Neural cell (in vitro differentiated cells): Measurements from ENCODE around the gene HOMER2. TPM values are rescaled to one million over a fixed set of nuclear protein-coding genes. Genes with fewer than 3 reads are reported as not detected.

ENCODE experiments used
- H2AFZ ChIP-seq: fragments of 200-600, 300-800 bp; sonication (generic), shearing (Covaris generic); 2 replicates; pipeline ENCODE4 v1.6.0; 2014; ENCODE audit warnings: low read depth, mild to moderate bottlenecking, antibody characterized with exemption, low read length, moderate library complexity
- H3F3A ChIP-seq: fragments of 200-600 bp; shearing (Covaris generic); 2 replicates; pipeline ENCODE4 v1.6.1; 2016; ENCODE audit warnings: mild to moderate bottlenecking, moderate library complexity, mixed read lengths, antibody characterized with exemption, low read length; ENCODE audit not compliant: insufficient read depth, poor library complexity, severe bottlenecking
- H3K27ac ChIP-seq: fragments of 200-600, 300-800 bp; sonication (generic), shearing (Covaris generic); 2 replicates; pipeline ENCODE4 v1.5.1; 2014; ENCODE audit warnings: mild to moderate bottlenecking, low read length, moderate library complexity
- H3K27me3 ChIP-seq: fragments of 300-800, 200-600 bp; sonication (generic), shearing (Covaris generic); 2 replicates; pipeline ENCODE4 v1.6.0; 2014; ENCODE audit warnings: mild to moderate bottlenecking, low read depth, low read length, moderate library complexity; ENCODE audit not compliant: insufficient read depth
- H3K36me3 ChIP-seq: fragments of 300-800, 200-600 bp; sonication (generic), shearing (Covaris generic); 2 replicates; pipeline ENCODE4 v1.5.1; 2014; ENCODE audit warnings: mild to moderate bottlenecking, antibody characterized with exemption, low read length, moderate library complexity; ENCODE audit not compliant: insufficient read depth
- H3K4me2 ChIP-seq: fragments of 300-800, 200-600 bp; sonication (generic), shearing (Covaris generic); 2 replicates; pipeline ENCODE4 v1.6.0; 2014; ENCODE audit warnings: mild to moderate bottlenecking, low read length
- H3K4me3 ChIP-seq: fragments of 300-800, 200-600 bp; sonication (generic), shearing (Covaris generic); 2 replicates; pipeline ENCODE4 v1.5.1; 2014; ENCODE audit warnings: mild to moderate bottlenecking, low read length, moderate library complexity
- H3K79me2 ChIP-seq: fragments of 200-600 bp; shearing (Covaris generic); replicated peaks from 2 replicates; pipeline ENCODE4 v1.6.0; 2014; ENCODE audit warnings: mild to moderate bottlenecking, low read length, moderate library complexity; ENCODE audit not compliant: insufficient read depth
- H3K9ac ChIP-seq: fragments of 300-800, 200-600 bp; sonication (generic), shearing (Covaris generic); 2 replicates; pipeline ENCODE4 v1.6.1; 2016; ENCODE audit warnings: mild to moderate bottlenecking, low read length, mixed read lengths
- H3K9me2 ChIP-seq: fragments of 200-600 bp; shearing (Covaris generic); 2 replicates; pipeline ENCODE4 v1.6.1; 2016; ENCODE audit warnings: mild to moderate bottlenecking, low read length, mixed read lengths; ENCODE audit not compliant: insufficient read depth
- H3K9me3 ChIP-seq: fragments of 200-600, 300-800 bp; sonication (generic), shearing (Covaris generic); 2 replicates; pipeline ENCODE4 v1.6.1; 2016; ENCODE audit warnings: mild to moderate bottlenecking, mixed run types, low read length, moderate library complexity, mixed read lengths
- H4K20me1 ChIP-seq: fragments of 200-600 bp; shearing (Covaris generic); 2 replicates; pipeline ENCODE4 v1.6.1; 2016; ENCODE audit warnings: mild to moderate bottlenecking, mixed run types; ENCODE audit not compliant: insufficient read depth
- CTCF ChIP-seq: fragments of 450-650 bp; IDR thresholded peaks from 2 replicates; pipeline ENCODE4 v1.5.1; 2014; ENCODE audit warnings: antibody characterized with exemption, mild to moderate bottlenecking, moderate library complexity; ENCODE audit not compliant: poor library complexity, severe bottlenecking
- EP300 ChIP-seq: fragments of 450-650 bp; conservative IDR thresholded peaks from 2 replicates; pipeline ENCODE4 v1.6.1; 2014; ENCODE audit warnings: antibody characterized with exemption, mild to moderate bottlenecking, moderate library complexity; ENCODE audit not compliant: poor library complexity, severe bottlenecking
- EZH2 ChIP-seq: fragments of 200-600, 300-800 bp; shearing (Covaris generic), sonication (generic); IDR thresholded peaks from 2 replicates; pipeline ENCODE4 v1.6.1; 2014; ENCODE audit warnings: antibody characterized with exemption, low read length, borderline replicate concordance, mild to moderate bottlenecking; ENCODE audit not compliant: insufficient read depth, poor library complexity, severe bottlenecking
- MXI1 ChIP-seq: fragments of 450-650 bp; conservative IDR thresholded peaks from 2 replicates; pipeline ENCODE4 v1.6.1; 2014; ENCODE audit warnings: antibody characterized with exemption, mild to moderate bottlenecking; ENCODE audit not compliant: poor library complexity, severe bottlenecking
- POLR2AphosphoS5 ChIP-seq: IDR thresholded peaks from 2 replicates; pipeline ENCODE4 v1.6.1; 2012
- RAD21 ChIP-seq: fragments of 450-650 bp; conservative IDR thresholded peaks from 2 replicates; pipeline ENCODE4 v1.6.1; 2014; ENCODE audit warnings: antibody characterized with exemption, mild to moderate bottlenecking, moderate library complexity
- REST ChIP-seq: IDR thresholded peaks from 2 replicates; pipeline ENCODE4 v1.6.1; 2012; ENCODE audit warnings: borderline replicate concordance
- SMC3 ChIP-seq: fragments of 450-650 bp; conservative IDR thresholded peaks from 2 replicates; pipeline ENCODE4 v1.6.1; 2014; ENCODE audit warnings: antibody characterized with exemption, mild to moderate bottlenecking, moderate library complexity; ENCODE audit not compliant: poor library complexity
- TAF1 ChIP-seq: IDR thresholded peaks from 2 replicates; pipeline ENCODE4 v1.6.1; 2012; ENCODE audit warnings: low read depth
- polyA plus RNA-seq: library from polyadenylated mRNA; depleted of rRNA; stranded (reverse); fragments of >200 nt; gene quantifications from 2 replicates; pipeline ENCODE4 v1.2.3, GENCODE V29; 2014

Gene HOMER2
- polyA plus RNA-seq, 1 donor from 2014 or later = 21.7 TPM

GRCh38 chr15:82831894-82832600 lies 120.5 kb downstream of the HOMER2 start:
- no peak overlapping the region for H3K4me3 ChIP-seq

More at GRCh38 chr15:82831894-82832600, 120.5 kb downstream of the HOMER2 start:
- H3K79me2 ChIP-seq = no peaks in the 10 kb centered on the region
- H3K36me3 ChIP-seq = peaks cover 6% of the 10 kb centered on the region
- no peak overlapping the region for H3K9ac ChIP-seq
- no peaks in the 10 kb centered on the region for H3K27me3 ChIP-seq
- no peaks in the 10 kb centered on the region for H3F3A ChIP-seq
- H3K9me3 ChIP-seq = no peaks in the 10 kb centered on the region
- H2AFZ ChIP-seq = no peak overlapping the region
- no peaks in the 10 kb centered on the region for H4K20me1 ChIP-seq
- no peak overlapping the region for H3K27ac ChIP-seq
- no peak overlapping the region for H3K4me2 ChIP-seq
- H3K9me2 ChIP-seq = no peaks in the 10 kb centered on the region
- TF ChIP-seq POLR2AphosphoS5 = no peak
- TF ChIP-seq SMC3 = no peak
- TF ChIP-seq EZH2 = no peak
- TF ChIP-seq TAF1 = no peak
- TF ChIP-seq CTCF = no peak
- no peak for TF ChIP-seq REST
- no peak for TF ChIP-seq RAD21
- no peak for TF ChIP-seq EP300
- no peak for TF ChIP-seq MXI1
